H9 (cell line): ENCODE results near the gene DHX35. TPM values are rescaled to one million over a fixed set of nuclear protein-coding genes. Genes with fewer than 3 reads are reported as not detected.

ENCODE experiments used
- DNase-seq: peaks from one replicate; pipeline ENCODE4 v3.0.0-alpha.2; 2017
- H2AFZ ChIP-seq: one replicate; pipeline ENCODE4 v1.6.1; 2013; ENCODE audit warnings: mild to moderate bottlenecking, low read length, control low read depth, moderate library complexity
- H2AK5ac ChIP-seq: 2 replicates; pipeline ENCODE4 v1.6.1; 2013; ENCODE audit warnings: low read length, control low read depth, mixed read lengths; ENCODE audit not compliant: insufficient read length
- H2BK120ac ChIP-seq: one replicate; pipeline ENCODE4 v1.6.1; 2013; ENCODE audit warnings: low read depth, mild to moderate bottlenecking, low read length, control low read depth, inconsistent platforms; ENCODE audit not compliant: poor library complexity, severe bottlenecking
- H2BK12ac ChIP-seq: 2 replicates; pipeline ENCODE4 v1.6.1; 2013; ENCODE audit warnings: low read length, control low read depth, mixed read lengths, low read depth; ENCODE audit not compliant: insufficient read length
- H2BK15ac ChIP-seq: 2 replicates; pipeline ENCODE4 v1.6.1; 2013; ENCODE audit warnings: low read depth, low read length, control low read depth
- H2BK20ac ChIP-seq: one replicate; pipeline ENCODE4 v1.6.1; 2013; ENCODE audit warnings: low read depth, mild to moderate bottlenecking, low read length, control low read depth, inconsistent platforms; ENCODE audit not compliant: poor library complexity, severe bottlenecking
- H2BK5ac ChIP-seq: 2 replicates; pipeline ENCODE4 v1.6.1; 2013; ENCODE audit warnings: low read length, control low read depth, mixed read lengths; ENCODE audit not compliant: insufficient read length
- H3K14ac ChIP-seq: 2 replicates; pipeline ENCODE4 v1.6.1; 2013; ENCODE audit warnings: low read length, control low read depth; ENCODE audit not compliant: insufficient read depth
- H3K18ac ChIP-seq: 2 replicates; pipeline ENCODE4 v1.6.1; 2013; ENCODE audit warnings: low read depth, mild to moderate bottlenecking, mixed read lengths, low read length, control low read depth; ENCODE audit not compliant: insufficient read length
- H3K23ac ChIP-seq: 2 replicates; pipeline ENCODE4 v1.6.1; 2013; ENCODE audit warnings: low read length, control low read depth, mixed read lengths, low read depth; ENCODE audit not compliant: insufficient read length
- H3K23me2 ChIP-seq: 2 replicates; pipeline ENCODE4 v1.6.1; 2013; ENCODE audit warnings: low read depth, mild to moderate bottlenecking, mixed read lengths, low read length, control low read depth; ENCODE audit not compliant: insufficient read length, poor library complexity, severe bottlenecking
- H3K27ac ChIP-seq: 2 replicates; pipeline ENCODE4 v1.5.1; 2013; ENCODE audit warnings: low read length, control low read depth, mixed read lengths, low read depth; ENCODE audit not compliant: insufficient read length
- H3K27me3 ChIP-seq: 2 replicates; pipeline ENCODE4 v1.6.1; 2013; ENCODE audit warnings: low read length, control low read depth, inconsistent platforms; ENCODE audit not compliant: insufficient read depth
- H3K4ac ChIP-seq: 2 replicates; pipeline ENCODE4 v1.6.1; 2013; ENCODE audit warnings: low read depth, mild to moderate bottlenecking, control low read depth, inconsistent platforms, low read length, moderate library complexity
- H3K4me1 ChIP-seq: 2 replicates; pipeline ENCODE4 v1.6.1; 2013; ENCODE audit warnings: low read length, control low read depth, inconsistent platforms; ENCODE audit not compliant: insufficient read depth
- H3K4me2 ChIP-seq: 2 replicates; pipeline ENCODE4 v1.6.1; 2013; ENCODE audit warnings: low read length, control low read depth, mixed read lengths; ENCODE audit not compliant: insufficient read length, insufficient read depth
- H3K56ac ChIP-seq: 2 replicates; pipeline ENCODE4 v1.6.1; 2013; ENCODE audit warnings: low read depth, mild to moderate bottlenecking, mixed read lengths, low read length, control low read depth; ENCODE audit not compliant: insufficient read length
- H3K79me1 ChIP-seq: 2 replicates; pipeline ENCODE4 v1.6.1; 2013; ENCODE audit warnings: low read depth, mild to moderate bottlenecking, moderate library complexity, low read length, control low read depth, inconsistent platforms; ENCODE audit not compliant: insufficient read depth, poor library complexity, severe bottlenecking
- H3K79me2 ChIP-seq: 2 replicates; pipeline ENCODE4 v1.6.1; 2013; ENCODE audit warnings: low read length, control low read depth, inconsistent platforms; ENCODE audit not compliant: insufficient read depth
- H3K9ac ChIP-seq: 2 replicates; pipeline ENCODE4 v1.6.1; 2013; ENCODE audit warnings: low read length, control low read depth, mixed read lengths; ENCODE audit not compliant: insufficient read length; ENCODE audit errors: extremely low read depth
- H3K9me3 ChIP-seq: one replicate; pipeline ENCODE4 v1.6.1; 2013; ENCODE audit warnings: low read depth, low read length, inconsistent platforms; ENCODE audit not compliant: control insufficient read depth
- H3T11ph ChIP-seq: one replicate; pipeline ENCODE4 v1.6.1; 2013; ENCODE audit warnings: mild to moderate bottlenecking, low read length, control low read depth, inconsistent platforms
- H4K20me1 ChIP-seq: one replicate; pipeline ENCODE4 v1.6.1; 2013; ENCODE audit not compliant: control insufficient read depth, insufficient read length, insufficient read depth
- H4K5ac ChIP-seq: 2 replicates; pipeline ENCODE4 v1.6.1; 2013; ENCODE audit warnings: low read depth, mild to moderate bottlenecking, mixed read lengths, low read length, control low read depth; ENCODE audit not compliant: insufficient read length
- H4K8ac ChIP-seq: replicated peaks from 2 replicates; pipeline ENCODE4 v1.6.1; 2013; ENCODE audit warnings: low read length, control low read depth, mixed read lengths, low read depth; ENCODE audit not compliant: insufficient read length
- H4K91ac ChIP-seq: 2 replicates; pipeline ENCODE4 v1.6.1; 2013; ENCODE audit warnings: low read depth, mild to moderate bottlenecking, moderate library complexity, mixed read lengths, low read length, control low read depth; ENCODE audit not compliant: insufficient read length
- H3K27ac Mint-ChIP-seq, 3 experiments: 2 replicates in 2 of 3; 3 replicates in 1 of 3; pipeline ENCODE4 v1.8.0; 2020 to 2021; ENCODE audit warnings: mixed read lengths in 3 of 3, mild to moderate bottlenecking in 1 of 3, moderate library complexity in 1 of 3
- H3K27me3 Mint-ChIP-seq: 2 replicates; pipeline ENCODE4 v1.8.0; 2021; ENCODE audit warnings: low read depth, mild to moderate bottlenecking, moderate library complexity, mixed read lengths
- H3K36me3 Mint-ChIP-seq, 3 experiments: 2 replicates in 2 of 3; 3 replicates in 1 of 3; pipeline ENCODE4 v1.8.0; 2020 to 2021; ENCODE audit warnings: low read depth in 3 of 3, mixed read lengths in 3 of 3; ENCODE audit not compliant: insufficient read depth in 1 of 3
- H3K4me1 Mint-ChIP-seq, 2 experiments: 2 replicates each; pipeline ENCODE4 v1.8.0; 2020; ENCODE audit warnings: mixed read lengths in 2 of 2
- H3K4me3 Mint-ChIP-seq, 2 experiments: 2 replicates in 1 of 2; 3 replicates in 1 of 2; pipeline ENCODE4 v1.8.0; 2020 to 2021; ENCODE audit warnings: mild to moderate bottlenecking in 2 of 2, mixed read lengths in 2 of 2, moderate library complexity in 1 of 2
- H3K9me3 Mint-ChIP-seq, 2 experiments: 2 replicates in 1 of 2; 3 replicates in 1 of 2; pipeline ENCODE4 v1.8.0; 2020; ENCODE audit warnings: mild to moderate bottlenecking in 2 of 2, mixed read lengths in 2 of 2, moderate library complexity in 1 of 2
- WGBS: extraction: QIAGEN DNeasy Blood & Tissue Kit; methylation state at CpG from one replicate; pipeline ENCODE4 v1.1.7; 2013; ENCODE audit warnings: missing lambda C conversion rate, low lambda C conversion rate, mixed read lengths; ENCODE audit not compliant: insufficient read length; ENCODE audit errors: extremely low coverage; 5-methylcytosine and 5-hydroxymethylcytosine counted together
- total RNA-seq: library from RNA; stranded (reverse); gene quantifications from 2 replicates; pipeline ENCODE4 v1.2.1, GENCODE V29; 2021
- TF ChIP-seq, protein P1 (sequence below): fragments of 200-600 bp; sonication (generic); conservative IDR thresholded peaks from 3 replicates; pipeline ENCODE4 v1.8.0; 2021; ENCODE audit warnings: antibody characterized with exemption, mild to moderate bottlenecking

The DHX35 gene
- total RNA-seq, 1 experiment from 2014 or later: 14.4 TPM

DNA sequence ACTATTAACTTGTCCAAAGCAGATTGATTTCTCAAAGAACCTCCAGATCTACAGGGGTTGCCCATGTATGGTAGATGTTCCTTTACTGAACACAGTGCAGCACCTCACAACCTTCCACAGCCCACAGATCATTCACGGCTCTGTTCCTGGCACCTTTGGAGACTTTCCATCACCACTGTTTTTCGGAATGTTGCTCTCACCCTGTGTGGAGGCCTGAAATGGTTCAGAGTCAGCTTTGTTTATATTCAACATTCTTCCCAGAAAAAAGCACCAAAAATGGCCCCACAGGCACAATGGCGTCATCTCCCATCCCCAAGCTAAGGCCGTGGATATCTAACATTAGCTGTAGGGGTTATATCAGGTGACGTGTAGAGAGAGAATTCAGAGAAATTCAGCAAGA lies 74.7 kb downstream of the DHX35 start:
- Histone ChIP-seq H2BK12ac (no peak overlapping the region), H3K27me3 (no peaks in the 10 kb centered on the region), H3K14ac (no peak overlapping the region), H2AFZ (no peak overlapping the region), H2BK120ac (no peak overlapping the region), H3K23me2 (no peaks in the 10 kb centered on the region), H4K8ac (no peak overlapping the region), H2BK15ac (no peak overlapping the region), H3K18ac (no peak overlapping the region), H3K23ac (no peak overlapping the region), H3K9me3 (no peaks in the 10 kb centered on the region), H3K79me1 (no peaks in the 10 kb centered on the region), H3T11ph (no peak overlapping the region), H3K4me1 (no peaks in the 10 kb centered on the region), H4K20me1 (no peaks in the 10 kb centered on the region), H3K79me2 (no peaks in the 10 kb centered on the region), H3K4me2 (no peak overlapping the region), H4K5ac (no peak overlapping the region), H2BK5ac (no peak overlapping the region), H3K56ac (no peak overlapping the region), H2AK5ac (no peak overlapping the region), H3K4ac (no peak overlapping the region), H3K27ac (no peak overlapping the region), H4K91ac (no peak overlapping the region), H2BK20ac (no peak overlapping the region), H3K9ac (no peak overlapping the region)
- no peak for DNase-seq
- no CpG with 5 or more reads among the region's 5 CpGs for WGBS
- H3K36me3 Mint-ChIP-seq: peaks cover 17 to 65% (median 29%) of the 10 kb centered on the region in 3 experiments; a peak in 6 of 7 replicates
- no peaks in the 10 kb centered on the region for H3K4me1 Mint-ChIP-seq
- H3K9me3 Mint-ChIP-seq: no peaks in the 10 kb centered on the region
- H3K27me3 Mint-ChIP-seq: no peaks in the 10 kb centered on the region
- H3K27ac Mint-ChIP-seq: no peak overlapping the region
- TF ChIP-seq, protein P1, sequence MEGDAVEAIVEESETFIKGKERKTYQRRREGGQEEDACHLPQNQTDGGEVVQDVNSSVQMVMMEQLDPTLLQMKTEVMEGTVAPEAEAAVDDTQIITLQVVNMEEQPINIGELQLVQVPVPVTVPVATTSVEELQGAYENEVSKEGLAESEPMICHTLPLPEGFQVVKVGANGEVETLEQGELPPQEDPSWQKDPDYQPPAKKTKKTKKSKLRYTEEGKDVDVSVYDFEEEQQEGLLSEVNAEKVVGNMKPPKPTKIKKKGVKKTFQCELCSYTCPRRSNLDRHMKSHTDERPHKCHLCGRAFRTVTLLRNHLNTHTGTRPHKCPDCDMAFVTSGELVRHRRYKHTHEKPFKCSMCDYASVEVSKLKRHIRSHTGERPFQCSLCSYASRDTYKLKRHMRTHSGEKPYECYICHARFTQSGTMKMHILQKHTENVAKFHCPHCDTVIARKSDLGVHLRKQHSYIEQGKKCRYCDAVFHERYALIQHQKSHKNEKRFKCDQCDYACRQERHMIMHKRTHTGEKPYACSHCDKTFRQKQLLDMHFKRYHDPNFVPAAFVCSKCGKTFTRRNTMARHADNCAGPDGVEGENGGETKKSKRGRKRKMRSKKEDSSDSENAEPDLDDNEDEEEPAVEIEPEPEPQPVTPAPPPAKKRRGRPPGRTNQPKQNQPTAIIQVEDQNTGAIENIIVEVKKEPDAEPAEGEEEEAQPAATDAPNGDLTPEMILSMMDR: no peak
- no peak overlapping the region for H3K4me3 Mint-ChIP-seq
